WERI-Rb-1 (cell line): Measurements from ENCODE around the gene TBC1D30.
A peak's percentile ranks its signal among the peaks of the same experiment; 100 is the strongest.

Experiments
- DNase-seq: peaks from one replicate; pipeline ENCODE4 v3.0.0-alpha.2; 2020
- H3K27ac ChIP-seq: fragments of 250-450 bp; sonication (Bioruptor Pico); 2 replicates; pipeline ENCODE4 v1.5.1; 2020; ENCODE audit warnings: mild to moderate bottlenecking, moderate library complexity
- H3K27me3 ChIP-seq: fragments of 250-450 bp; sonication (Bioruptor Pico); 2 replicates; pipeline ENCODE4 v1.5.1; 2021; ENCODE audit warnings: mild to moderate bottlenecking, low read depth, moderate library complexity; ENCODE audit not compliant: insufficient read depth, severe bottlenecking
- H3K36me3 ChIP-seq: fragments of 250-450 bp; sonication (Bioruptor Pico); 2 replicates; pipeline ENCODE4 v1.5.1; 2020; ENCODE audit warnings: mild to moderate bottlenecking, moderate library complexity
- H3K4me3 ChIP-seq: 2 replicates; pipeline ENCODE4 v1.5.1; 2011; ENCODE audit warnings: low read depth, mild to moderate bottlenecking, control low read depth, low read length
- H3K9me3 ChIP-seq: fragments of 250-450 bp; sonication (Bioruptor Pico); 2 replicates; pipeline ENCODE4 v1.5.1; 2021; ENCODE audit warnings: mild to moderate bottlenecking, moderate library complexity; ENCODE audit not compliant: severe bottlenecking
- TF ChIP-seq, protein P1 (sequence below): IDR thresholded peaks from 2 replicates; pipeline ENCODE4 v1.5.1; 2011; ENCODE audit warnings: low read depth, mild to moderate bottlenecking, control low read depth, inconsistent platforms, low read length

The TBC1D30 gene

DNA sequence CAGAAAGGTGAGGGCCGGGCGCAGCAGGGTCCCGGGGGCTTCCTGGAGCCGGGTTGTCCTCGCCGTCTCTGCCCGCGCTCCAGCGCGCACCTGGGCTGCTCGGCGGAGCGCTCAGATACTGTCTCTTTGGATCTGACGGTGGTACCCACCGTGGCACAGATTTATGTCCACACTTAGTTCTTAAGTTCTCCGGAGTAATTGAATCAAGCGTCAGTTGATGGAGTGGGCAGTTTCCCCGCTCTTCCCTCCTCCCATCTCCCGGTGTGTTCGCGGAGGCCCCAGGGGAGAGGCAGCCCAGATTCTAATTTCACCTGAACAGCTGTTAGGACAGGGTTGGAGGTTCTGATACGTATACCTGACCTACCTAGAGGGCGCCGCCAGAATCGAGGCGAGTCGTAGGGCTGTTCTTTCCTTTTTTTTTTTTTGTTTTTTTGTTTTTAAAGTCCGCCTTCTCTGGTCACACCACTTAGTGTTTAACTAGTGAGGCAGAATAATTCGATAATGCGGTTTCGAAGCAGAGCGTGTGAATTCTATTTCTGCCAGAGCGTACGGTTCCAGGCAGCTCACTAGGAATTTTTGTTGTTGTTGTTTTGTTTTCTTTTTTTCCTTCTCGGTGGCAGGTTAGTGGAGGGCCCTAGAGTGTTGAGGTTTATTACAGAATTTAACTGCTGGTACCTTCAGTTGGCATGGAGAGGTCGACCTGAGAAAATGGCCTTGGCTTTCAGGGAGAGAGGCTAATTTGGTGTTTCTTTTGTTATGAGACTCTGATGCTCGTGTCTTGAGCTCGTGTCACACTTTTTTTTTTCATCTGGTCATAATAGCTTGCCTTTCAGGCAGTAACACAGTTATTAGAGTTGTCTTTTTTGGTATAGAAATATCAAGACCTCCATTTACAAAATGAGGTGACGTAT is 42.9 kb upstream of the TBC1D30 start:
- H3K36me3 ChIP-seq, result no peaks in the 10 kb centered on the region
- no peak for DNase-seq
- H3K27ac ChIP-seq, result no peak overlapping the region

DNA sequence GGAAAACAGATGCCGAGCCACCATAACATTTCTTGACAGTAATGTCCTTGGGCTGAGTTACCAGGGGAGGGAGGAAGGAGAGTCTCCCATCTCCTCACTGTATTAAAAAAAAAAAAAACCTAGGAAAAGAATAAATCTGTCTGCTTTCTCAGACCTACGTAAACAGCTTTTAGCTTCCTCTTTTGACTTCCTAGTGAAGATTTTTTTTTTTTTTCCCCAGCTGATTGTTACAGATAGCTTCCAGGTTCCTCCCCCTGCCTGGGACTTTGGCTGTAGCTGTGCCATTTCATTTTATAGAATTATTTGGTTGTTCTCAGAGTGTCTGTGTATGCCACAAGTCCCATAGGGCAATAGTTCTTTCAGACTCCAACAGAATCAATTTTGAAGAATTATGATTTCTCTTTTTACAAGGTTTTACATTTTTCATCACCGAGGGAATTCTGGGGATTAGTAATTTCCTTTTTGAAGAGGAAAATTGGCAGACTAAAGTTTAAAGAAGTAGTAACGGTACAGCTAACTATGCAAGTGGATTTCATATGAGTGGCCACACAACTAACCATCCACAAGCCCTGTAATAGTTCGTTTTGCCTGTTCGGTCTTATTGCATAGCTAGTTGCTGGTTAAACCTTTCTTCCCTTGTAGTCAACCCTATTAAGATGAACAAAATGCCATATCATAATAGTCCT is 42.1 kb upstream of the TBC1D30 start:
- H3K9me3 ChIP-seq, result no peaks in the 10 kb centered on the region
- no peaks in the 10 kb centered on the region for H3K36me3 ChIP-seq
- TF ChIP-seq, protein P1, sequence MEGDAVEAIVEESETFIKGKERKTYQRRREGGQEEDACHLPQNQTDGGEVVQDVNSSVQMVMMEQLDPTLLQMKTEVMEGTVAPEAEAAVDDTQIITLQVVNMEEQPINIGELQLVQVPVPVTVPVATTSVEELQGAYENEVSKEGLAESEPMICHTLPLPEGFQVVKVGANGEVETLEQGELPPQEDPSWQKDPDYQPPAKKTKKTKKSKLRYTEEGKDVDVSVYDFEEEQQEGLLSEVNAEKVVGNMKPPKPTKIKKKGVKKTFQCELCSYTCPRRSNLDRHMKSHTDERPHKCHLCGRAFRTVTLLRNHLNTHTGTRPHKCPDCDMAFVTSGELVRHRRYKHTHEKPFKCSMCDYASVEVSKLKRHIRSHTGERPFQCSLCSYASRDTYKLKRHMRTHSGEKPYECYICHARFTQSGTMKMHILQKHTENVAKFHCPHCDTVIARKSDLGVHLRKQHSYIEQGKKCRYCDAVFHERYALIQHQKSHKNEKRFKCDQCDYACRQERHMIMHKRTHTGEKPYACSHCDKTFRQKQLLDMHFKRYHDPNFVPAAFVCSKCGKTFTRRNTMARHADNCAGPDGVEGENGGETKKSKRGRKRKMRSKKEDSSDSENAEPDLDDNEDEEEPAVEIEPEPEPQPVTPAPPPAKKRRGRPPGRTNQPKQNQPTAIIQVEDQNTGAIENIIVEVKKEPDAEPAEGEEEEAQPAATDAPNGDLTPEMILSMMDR, result no peak
- H3K4me3 ChIP-seq, result no peak overlapping the region
- peaks cover 28% of the 10 kb centered on the region for H3K27me3 ChIP-seq
- H3K27ac ChIP-seq, result no peak overlapping the region
- DNase-seq, result no peak

More for the DNA sequence above, 42.9 kb upstream of the TBC1D30 start:
- no peaks in the 10 kb centered on the region for H3K9me3 ChIP-seq
- peak overlapping the region; percentile 8 for H3K4me3 ChIP-seq
- TF ChIP-seq, protein P1, result no peak
- peaks cover 34% of the 10 kb centered on the region for H3K27me3 ChIP-seq

DNA sequence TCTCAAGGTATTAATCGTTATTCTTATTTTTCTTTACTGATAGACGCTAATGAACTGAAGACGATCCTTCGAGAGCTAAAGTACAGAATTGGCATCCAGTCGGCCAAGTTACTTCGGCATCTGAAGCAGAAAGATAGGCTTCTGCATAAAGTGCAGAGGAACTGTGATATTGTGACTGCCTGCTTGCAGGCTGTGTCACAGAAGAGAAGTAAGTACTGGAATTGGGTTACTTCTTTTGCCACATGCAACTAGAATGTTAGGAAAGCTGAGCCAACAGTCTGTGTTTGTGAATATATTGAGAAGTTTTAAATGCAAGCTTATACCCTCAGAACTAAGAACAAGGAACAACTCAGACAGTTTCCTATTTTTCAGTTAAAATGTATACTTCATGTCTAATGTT is 38.6 kb upstream of the TBC1D30 start:
- no peaks in the 10 kb centered on the region for H3K36me3 ChIP-seq

DNA sequence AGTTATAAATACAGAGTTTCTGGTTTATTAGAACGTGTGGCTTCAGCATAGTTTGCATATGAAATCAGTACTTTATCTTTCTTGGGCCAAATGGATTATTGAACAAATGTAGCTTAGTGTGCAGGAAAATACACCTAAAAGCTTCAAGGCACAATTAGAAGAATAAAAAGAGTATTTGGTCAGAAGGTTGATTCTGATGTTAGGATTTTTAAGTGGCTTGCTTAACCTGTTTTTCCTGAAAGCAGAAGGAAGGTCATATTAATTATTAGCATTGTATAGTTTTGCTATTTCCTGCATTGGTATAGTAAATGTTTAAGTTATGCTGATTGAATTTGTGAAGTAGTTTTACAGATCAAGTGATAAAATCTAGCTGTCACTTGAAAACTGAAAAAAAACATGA is 34.3 kb upstream of the TBC1D30 start:
- Histone ChIP-seq H3K27me3 (no peaks in the 10 kb centered on the region), H3K4me3 (no peak overlapping the region), H3K27ac (no peak overlapping the region), H3K36me3 (no peaks in the 10 kb centered on the region), H3K9me3 (no peaks in the 10 kb centered on the region)
- TF ChIP-seq, protein P1, result no peak
- DNase-seq, result no peak

More for the DNA sequence above, 38.6 kb upstream of the TBC1D30 start:
- DNase-seq, result no peak
- Histone ChIP-seq H3K9me3 (no peaks in the 10 kb centered on the region), H3K4me3 (no peak overlapping the region), H3K27ac (no peak overlapping the region), H3K27me3 (peaks cover 16% of the 10 kb centered on the region)
- TF ChIP-seq, protein P1, result no peak

DNA sequence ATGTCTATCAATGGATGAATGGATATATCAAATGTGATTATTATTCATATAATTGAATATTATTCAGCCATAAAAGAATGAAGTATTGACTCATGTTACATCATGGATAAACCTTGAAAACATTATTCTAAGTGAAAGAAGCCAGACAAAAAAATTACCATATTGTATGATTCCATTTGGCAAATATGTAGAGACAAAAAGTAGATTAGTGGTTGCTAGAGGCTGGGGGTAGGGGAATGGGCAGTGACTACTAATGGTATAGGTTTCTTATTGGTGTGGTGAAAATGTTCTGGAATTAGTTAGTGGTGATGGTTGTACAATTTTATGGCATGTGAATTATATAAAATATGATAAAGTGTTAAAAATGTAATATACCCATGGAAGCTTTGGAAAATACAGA is 33.4 kb upstream of the TBC1D30 start:
- no peaks in the 10 kb centered on the region for H3K9me3 ChIP-seq
- no peaks in the 10 kb centered on the region for H3K36me3 ChIP-seq
- no peak overlapping the region for H3K4me3 ChIP-seq
- TF ChIP-seq, protein P1, result no peak
- no peak for DNase-seq
- H3K27ac ChIP-seq, result no peak overlapping the region
- no peaks in the 10 kb centered on the region for H3K27me3 ChIP-seq
